ENCODE measurements around the gene ATP5PF.
A peak's percentile ranks its signal among the peaks of the same experiment; 100 is the strongest.
"Not testable (repeated sequence)": the region's sequence is repeated elsewhere in the genome, so short reads cannot be mapped to it uniquely, and the experiment has no call there.

The ATP5PF gene

GRCh38 chr21:25750085-25750484 is 15.4 kb upstream of the ATP5PF start:
- no peak for TF ChIP-seq JUND (IDR thresholded peaks at IDR 0.05; ENCODE audit: low read depth)
- in situ Hi-C loops (cut with HindIII; ENCODE audit: low pct_unique_long_range_greater_than_20kb, low sequenced_read_pairs) = no loop called here
- no peak for DNase-seq (ENCODE audit: low read depth in 1 of 2, low spot score in 1 of 2)

- in situ Hi-C loops (cut with HindIII; ENCODE audit: low pct_unique_long_range_greater_than_20kb, low sequenced_read_pairs) = no loop called here
- TF ChIP-seq JUND (IDR thresholded peaks at IDR 0.05; ENCODE audit: low read depth) = no peak
- DNase-seq (ENCODE audit: low read depth in 1 of 2, low spot score in 1 of 2) = no peak
Measured at GRCh38 chr21:25744854-25745253, 10.2 kb upstream of the ATP5PF start.

- in situ Hi-C loops (cut with HindIII; ENCODE audit: low pct_unique_long_range_greater_than_20kb, low sequenced_read_pairs) = no loop called here
- no peak for DNase-seq (ENCODE audit: low read depth in 1 of 2, low spot score in 1 of 2)
- no peak for TF ChIP-seq JUND (IDR thresholded peaks at IDR 0.05; ENCODE audit: low read depth)
Measured at GRCh38 chr21:25742900-25743299, 8.2 kb upstream of the ATP5PF start.

- TF ChIP-seq JUND (IDR thresholded peaks at IDR 0.05; ENCODE audit: low read depth) = no peak
- in situ Hi-C loops (cut with HindIII; ENCODE audit: low pct_unique_long_range_greater_than_20kb, low sequenced_read_pairs) = no loop called here
- DNase-seq (ENCODE audit: low read depth in 1 of 2, low spot score in 1 of 2) = no peak
Measured at GRCh38 chr21:25737421-25737820, 2.7 kb upstream of the ATP5PF start.

GRCh38 chr21:25735646-25736597 is 1.2 kb upstream of the ATP5PF start:
- no peak for TF ChIP-seq JUND (IDR thresholded peaks at IDR 0.05; ENCODE audit: low read depth)
- in situ Hi-C loops (cut with HindIII; ENCODE audit: low pct_unique_long_range_greater_than_20kb, low sequenced_read_pairs) = no loop called here
- DNase-seq (ENCODE audit: low read depth in 1 of 2, low spot score in 1 of 2) = peak; percentile 46 to 87

GRCh38 chr21:25734654-25734903 is 125 bp downstream of the ATP5PF start:
- TF ChIP-seq JUND (IDR thresholded peaks at IDR 0.05; ENCODE audit: low read depth) = no peak
- in situ Hi-C loops (cut with HindIII; ENCODE audit: low pct_unique_long_range_greater_than_20kb, low sequenced_read_pairs) = no loop called here
- no peak for DNase-seq (ENCODE audit: low read depth in 1 of 2, low spot score in 1 of 2)

GRCh38 chr21:25733859-25734653 is 648 bp downstream of the ATP5PF start:
- in situ Hi-C loops (cut with HindIII; ENCODE audit: low pct_unique_long_range_greater_than_20kb, low sequenced_read_pairs) = no loop called here
- no peak for TF ChIP-seq JUND (IDR thresholded peaks at IDR 0.05; ENCODE audit: low read depth)
- peak in 1 of 2 experiments; percentile 10 for DNase-seq (ENCODE audit: low read depth in 1 of 2, low spot score in 1 of 2)

GRCh38 chr21:25732091-25732760 is 2.5 kb downstream of the ATP5PF start:
- DNase-seq (ENCODE audit: low read depth in 1 of 2, low spot score in 1 of 2) = no peak
- no peak for TF ChIP-seq JUND (IDR thresholded peaks at IDR 0.05; ENCODE audit: low read depth)
- in situ Hi-C loops (cut with HindIII; ENCODE audit: low pct_unique_long_range_greater_than_20kb, low sequenced_read_pairs) = no loop called here

- TF ChIP-seq JUND (IDR thresholded peaks at IDR 0.05; ENCODE audit: low read depth) = no peak
- no peak for DNase-seq (ENCODE audit: low read depth in 1 of 2, low spot score in 1 of 2)
- in situ Hi-C loops (cut with HindIII; ENCODE audit: low pct_unique_long_range_greater_than_20kb, low sequenced_read_pairs) = no loop called here
Measured at GRCh38 chr21:25722631-25723030, 12.1 kb downstream of the ATP5PF start.

GRCh38 chr21:25721987-25722386 is 12.7 kb downstream of the ATP5PF start:
- TF ChIP-seq JUND (IDR thresholded peaks at IDR 0.05; ENCODE audit: low read depth) = no peak
- in situ Hi-C loops (cut with HindIII; ENCODE audit: low pct_unique_long_range_greater_than_20kb, low sequenced_read_pairs) = no loop called here

GRCh38 chr21:25717491-25718147 is 17.1 kb downstream of the ATP5PF start:
- TF ChIP-seq JUND (IDR thresholded peaks at IDR 0.05; ENCODE audit: low read depth) = no peak
- DNase-seq (ENCODE audit: low read depth in 1 of 2, low spot score in 1 of 2) = no peak
- in situ Hi-C loops (cut with HindIII; ENCODE audit: low pct_unique_long_range_greater_than_20kb, low sequenced_read_pairs) = no loop called here

More at GRCh38 chr21:25721987-25722386, 12.7 kb downstream of the ATP5PF start:
- DNase-seq (ENCODE audit: low read depth in 1 of 2, low spot score in 1 of 2) = no peak

- DNase-seq (ENCODE audit: low read depth in 1 of 2, low spot score in 1 of 2); in situ Hi-C loops (cut with HindIII; ENCODE audit: low pct_unique_long_range_greater_than_20kb, low sequenced_read_pairs): not testable (repeated sequence)
Measured at GRCh38 chr21:25714066-25714465, 20.6 kb downstream of the ATP5PF start.
